HEK293T (cell line): ENCODE measurements around the gene CORO2B.

Experiments used
- FOXA1 ChIP-seq: fragments of 450-650 bp; IDR thresholded peaks from 2 replicates; pipeline ENCODE4 v1.6.1; 2016; ENCODE audit warnings: mild to moderate bottlenecking
- NFRKB ChIP-seq: fragments of 450-650 bp; IDR thresholded peaks from 2 replicates; pipeline ENCODE4 v1.6.1; 2016; ENCODE audit warnings: mild to moderate bottlenecking, moderate library complexity

GRCh38 chr15:68646156-68646555 lies 67.4 kb downstream of the CORO2B start:
- TF ChIP-seq NFRKB (no peak), FOXA1 (no peak)
